Activated naive CD8-positive, alpha-beta T cell treated with anti-CD3 and anti-CD28 coated beads, Interleukin-2, amount 50 U/mL, for 16 hours (primary cell): ENCODE results near the gene SMNDC1.
"Not testable (repeated sequence)": the region's sequence is repeated elsewhere in the genome, so short reads cannot be mapped to it uniquely, and the experiment has no call there.

Experiments
- DNase-seq: peaks from one replicate; pipeline ENCODE4 v3.0.0-alpha.2; 2020; ENCODE audit warnings: low read depth, low spot score

SMNDC1 gene

GRCh38 chr10:110284262-110284661 lies 20.5 kb downstream of the SMNDC1 start:
- DNase-seq: no peak

DNA sequence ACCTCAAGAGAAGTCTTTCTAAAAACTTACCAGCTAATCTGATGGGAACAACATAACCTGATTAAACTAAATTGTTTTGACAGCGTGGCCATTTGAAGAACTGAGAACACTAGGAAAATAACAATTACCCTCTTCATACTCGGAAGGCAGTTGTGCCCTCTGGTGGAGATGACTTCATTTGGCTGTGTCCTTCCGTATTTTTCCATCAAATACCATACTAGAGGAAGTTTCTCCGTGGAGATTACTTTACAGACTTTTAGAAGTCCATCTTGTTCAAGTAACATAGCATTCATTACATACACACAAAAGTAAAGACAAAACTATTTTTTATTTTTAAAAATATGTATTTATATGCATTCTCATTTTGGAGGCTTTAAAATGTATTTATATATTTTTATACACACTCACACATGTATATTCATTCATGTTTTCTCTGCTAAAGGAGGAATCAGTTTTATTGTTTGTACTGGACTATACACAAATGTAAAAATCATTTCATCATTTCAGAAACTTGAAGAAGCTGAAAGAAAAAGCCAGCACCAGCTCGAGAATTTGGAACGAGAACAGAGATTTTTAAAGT lies 25.2 kb downstream of the SMNDC1 start:
- DNase-seq: no peak

GRCh38 chr10:110278562-110279406 lies 25.9 kb downstream of the SMNDC1 start:
- no peak for DNase-seq

DNA sequence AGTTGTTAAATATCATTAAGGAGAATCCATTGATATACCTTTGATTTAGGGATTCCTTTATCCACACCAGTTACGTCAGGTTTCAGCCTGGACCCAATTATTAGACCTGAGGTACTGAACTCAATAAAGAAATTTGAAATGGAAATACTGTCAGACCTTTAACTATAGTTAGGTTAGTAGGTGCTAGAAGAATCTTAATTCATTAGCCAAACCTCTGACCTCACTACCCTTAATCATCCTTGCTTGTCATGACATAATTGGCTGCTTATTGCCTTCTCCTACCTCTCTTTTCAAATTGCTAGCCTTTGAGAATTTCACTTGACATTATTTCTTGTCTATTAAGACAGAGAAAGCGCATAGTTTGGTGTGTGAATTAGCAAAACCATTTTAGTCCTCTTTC lies 27.1 kb downstream of the SMNDC1 start:
- DNase-seq: no peak

GRCh38 chr10:110276603-110277002 lies 28.1 kb downstream of the SMNDC1 start:
- no peak for DNase-seq

- no peak for DNase-seq
Observed at GRCh38 chr10:110275128-110275729, 29.5 kb downstream of the SMNDC1 start.

DNA sequence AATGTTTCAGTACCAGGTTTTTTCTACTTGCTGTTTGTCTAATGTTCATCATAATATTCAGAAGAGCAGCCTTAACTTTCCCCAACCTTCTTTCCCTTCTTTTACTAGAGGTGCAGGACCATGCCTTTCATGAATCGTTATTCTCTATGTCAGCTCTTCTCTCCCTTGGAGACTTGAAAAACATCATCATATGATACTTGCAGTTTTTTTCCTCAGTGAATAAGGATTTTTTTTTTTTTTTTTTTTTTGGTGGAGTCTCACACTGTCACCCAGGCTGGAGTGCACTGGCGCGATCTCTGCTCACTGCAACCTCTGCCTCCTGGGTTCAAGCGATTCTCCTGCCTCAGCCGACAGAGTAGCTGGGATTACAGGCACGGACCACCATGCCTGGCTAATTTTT lies 30.1 kb downstream of the SMNDC1 start:
- no peak for DNase-seq

GRCh38 chr10:110274072-110274627 lies 30.6 kb downstream of the SMNDC1 start:
- DNase-seq: no peak

- DNase-seq: no peak
Observed at GRCh38 chr10:110273474-110273873, 31.2 kb downstream of the SMNDC1 start.

DNA sequence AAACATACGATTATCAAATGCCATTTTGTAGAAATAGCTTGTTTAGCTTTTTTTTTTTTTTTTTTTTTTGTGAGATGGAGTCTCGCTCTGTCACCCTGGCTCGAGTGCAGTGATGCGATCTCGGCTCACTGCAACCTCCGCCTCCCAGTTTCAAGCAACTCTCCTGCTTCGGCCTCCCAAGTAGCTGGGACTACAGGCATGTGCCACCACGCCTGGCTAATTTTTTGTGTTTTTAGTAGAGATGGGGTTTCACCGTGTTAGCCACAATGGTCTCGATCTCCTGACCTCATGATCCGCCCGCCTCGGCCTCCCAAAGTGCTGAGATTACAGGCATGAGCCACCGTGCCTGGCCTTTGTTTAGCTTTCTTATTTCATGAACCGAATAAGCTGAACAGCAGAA lies 31.7 kb downstream of the SMNDC1 start:
- DNase-seq: not testable (repeated sequence)

DNA sequence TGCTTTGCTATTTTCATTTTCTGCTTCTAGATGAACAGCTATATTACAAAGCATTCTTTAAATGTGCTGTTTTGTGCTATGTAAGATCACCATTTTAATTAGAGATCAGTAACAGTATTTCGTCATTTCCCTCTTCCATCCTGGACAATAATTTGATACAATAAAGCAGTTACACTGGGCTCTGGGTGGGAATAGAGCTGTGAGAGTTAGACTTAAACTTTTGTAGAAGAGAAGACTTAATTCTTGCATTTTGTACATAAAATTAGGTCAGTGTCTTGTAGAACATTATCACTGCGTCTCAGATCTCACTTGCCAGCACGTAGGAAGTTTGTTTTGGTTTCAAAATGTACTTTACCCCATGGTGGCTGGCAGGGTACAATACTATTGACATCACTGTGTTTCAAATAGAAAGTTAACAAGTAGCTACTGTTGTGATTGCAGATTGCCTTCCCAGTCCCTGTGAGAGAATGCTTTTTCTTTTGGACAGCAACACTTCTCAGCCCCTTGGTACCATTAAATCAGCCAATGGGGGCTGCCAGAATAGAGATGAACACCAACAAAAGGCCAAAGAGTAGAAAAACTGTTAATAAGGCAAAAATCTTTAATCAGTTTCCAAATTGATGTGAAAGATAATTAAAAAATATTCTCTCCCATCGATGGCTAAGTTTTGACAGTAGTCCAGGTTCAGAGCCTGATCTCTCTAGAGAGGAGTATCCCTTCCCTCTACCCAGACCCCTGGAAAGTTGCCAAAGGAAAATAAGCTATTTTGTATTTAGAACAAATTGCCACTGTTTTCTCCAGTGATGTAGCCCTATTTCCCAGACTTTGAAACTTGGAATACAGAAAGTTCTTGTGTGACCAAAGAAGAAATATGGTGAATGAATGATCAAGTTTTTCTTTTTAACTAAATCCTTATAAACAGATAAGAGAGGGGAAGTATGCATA lies 35.1 kb downstream of the SMNDC1 start:
- no peak for DNase-seq

GRCh38 chr10:110268971-110269370 lies 35.7 kb downstream of the SMNDC1 start:
- no peak for DNase-seq

- no peak for DNase-seq
Observed at GRCh38 chr10:110268442-110268841, 36.3 kb downstream of the SMNDC1 start.

DNA sequence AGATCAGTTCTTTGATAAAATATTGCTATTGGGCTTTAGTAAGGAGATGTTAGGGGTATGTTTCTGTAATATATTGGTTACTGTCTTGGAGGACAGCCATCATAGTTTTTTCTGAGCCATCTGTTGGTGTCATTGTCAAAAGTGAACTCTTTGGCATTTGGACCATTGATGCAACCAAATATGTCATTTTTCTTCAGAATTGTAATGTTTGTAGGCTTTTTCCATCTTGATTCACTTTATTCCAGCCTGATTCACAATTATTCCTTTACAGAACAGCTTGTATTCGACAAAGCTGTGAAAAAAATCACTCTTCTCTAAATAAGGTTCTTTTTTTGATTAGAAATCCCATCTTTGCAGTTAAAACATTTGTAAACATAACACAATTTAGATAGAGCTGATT lies 37.4 kb downstream of the SMNDC1 start:
- no peak for DNase-seq

DNA sequence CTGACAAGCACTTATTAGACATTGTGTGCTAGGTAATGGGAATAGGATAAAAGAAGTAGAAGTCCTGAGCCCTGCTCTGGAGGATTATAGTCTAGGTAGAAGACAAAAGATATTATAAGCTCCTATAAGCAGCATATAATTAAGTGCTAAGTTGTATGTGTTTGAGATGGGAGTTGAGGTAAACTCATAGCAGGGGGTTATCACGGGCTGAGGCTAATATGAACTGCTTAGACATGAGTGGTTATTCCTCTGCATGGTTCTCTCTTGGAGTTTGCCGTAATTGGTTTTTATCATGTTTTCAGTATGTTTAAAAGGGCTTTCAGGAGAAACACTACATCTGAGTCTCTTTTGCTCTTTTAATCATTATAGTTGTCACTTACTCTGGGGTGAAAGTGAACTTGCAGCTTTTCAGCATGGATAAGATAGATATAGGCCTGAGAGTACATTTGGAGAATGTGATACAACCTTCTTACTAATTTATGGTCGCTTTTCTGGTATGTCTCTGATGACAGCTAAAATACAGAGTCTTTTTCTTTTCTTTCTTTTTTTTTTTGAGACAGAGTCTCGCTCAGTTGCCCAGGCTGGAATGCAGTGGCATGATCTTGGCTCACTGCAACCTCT lies 39.0 kb downstream of the SMNDC1 start:
- no peak for DNase-seq

DNA sequence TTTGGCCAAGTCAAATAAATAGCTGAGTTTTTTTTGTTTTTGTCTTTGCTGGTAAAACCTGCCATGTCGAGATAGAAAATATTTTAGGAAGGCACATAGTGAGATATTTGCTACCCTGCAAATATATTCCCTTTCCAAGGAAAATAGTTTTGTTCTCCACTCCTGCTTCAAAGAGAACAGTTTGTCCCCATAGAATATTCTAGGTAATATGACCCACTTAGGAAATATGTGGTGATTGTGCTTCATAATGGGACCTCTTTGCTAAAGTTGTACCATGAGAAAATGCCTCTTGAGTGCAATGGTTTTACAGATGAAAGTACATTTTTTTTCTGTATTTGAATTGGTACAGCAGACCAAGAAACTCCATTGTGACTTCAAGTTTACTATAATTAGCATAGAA lies 41.6 kb downstream of the SMNDC1 start:
- DNase-seq: no peak

DNA sequence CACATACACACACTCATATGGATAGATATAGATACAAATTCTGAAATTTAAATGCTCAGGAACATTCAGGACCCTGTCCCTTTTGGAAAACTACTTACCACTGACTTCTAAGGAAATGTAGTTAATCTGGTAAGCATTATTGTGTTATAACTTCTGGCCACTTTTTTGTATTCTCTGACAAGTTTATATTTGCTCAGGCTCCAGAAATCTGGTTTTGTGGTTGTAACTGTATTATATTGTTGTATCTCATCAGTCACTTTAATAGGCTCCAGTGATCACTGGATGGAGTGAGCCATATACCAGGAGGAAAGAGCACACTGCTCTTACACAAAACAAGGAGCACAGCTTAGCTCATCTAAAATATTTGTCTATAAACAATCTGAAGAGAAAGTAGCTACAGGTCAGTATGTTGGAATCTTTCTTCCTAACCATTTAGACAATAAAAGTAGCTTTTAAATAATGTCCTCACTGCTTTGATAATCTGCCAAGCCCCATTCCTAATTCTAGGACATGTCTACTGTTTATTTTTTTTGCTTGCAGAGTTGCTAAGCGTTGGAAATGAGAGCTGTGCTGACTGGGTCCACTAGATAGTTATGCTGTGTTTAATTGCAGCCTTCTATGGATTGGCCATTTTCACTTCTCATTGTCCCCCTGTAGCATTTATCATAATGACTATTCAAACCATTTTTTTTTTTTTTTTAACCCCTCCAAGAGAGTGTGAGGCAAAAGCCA lies 43.8 kb downstream of the SMNDC1 start:
- no peak for DNase-seq

DNA sequence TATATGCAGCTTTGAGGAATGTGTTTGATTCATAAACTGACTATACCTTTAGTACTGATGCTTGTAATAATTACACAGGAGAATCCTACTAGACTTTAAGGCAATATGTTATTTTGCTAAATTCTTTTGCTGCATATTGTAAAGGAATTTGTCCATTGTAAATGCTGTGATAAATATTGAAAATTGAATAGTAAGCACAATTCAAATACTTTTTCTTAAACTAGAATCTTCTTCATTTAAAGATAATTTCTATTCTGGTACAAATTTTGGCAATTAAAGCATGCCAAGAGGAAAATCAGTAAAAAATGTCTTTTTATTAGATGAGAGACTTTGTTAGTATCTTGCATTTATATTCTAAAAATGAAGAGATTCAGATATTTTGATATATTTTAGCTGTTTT lies 45.4 kb downstream of the SMNDC1 start:
- DNase-seq: no peak

GRCh38 chr10:110258542-110258941 lies 46.2 kb downstream of the SMNDC1 start:
- DNase-seq: no peak

- DNase-seq: no peak
Observed at GRCh38 chr10:110254467-110254866, 50.3 kb downstream of the SMNDC1 start.
